ENCODE data around the gene EPB41L3.

The EPB41L3 gene

DNA sequence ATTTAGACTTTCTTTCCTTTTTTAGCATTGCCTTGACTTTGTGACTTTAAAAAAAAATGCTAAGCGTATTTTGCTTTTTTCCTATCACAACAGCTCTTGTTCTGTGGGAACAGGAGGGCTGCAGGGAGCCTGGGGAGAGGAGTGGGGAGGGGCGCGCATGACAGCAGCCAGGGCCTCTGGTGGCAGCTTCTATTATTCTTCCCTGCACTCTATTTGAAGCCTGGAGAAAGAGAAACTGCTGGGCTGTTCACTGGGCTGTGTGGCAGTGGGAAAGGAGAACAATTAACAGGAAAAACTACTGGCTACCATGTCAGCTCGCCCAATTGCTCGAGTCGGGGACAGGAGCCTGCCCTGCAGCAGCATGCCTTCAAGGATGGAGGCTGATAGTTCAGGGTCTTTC lies 129.3 kb downstream of the EPB41L3 start:
- no peak for DNase-seq (ENCODE audit: low read depth)

DNA sequence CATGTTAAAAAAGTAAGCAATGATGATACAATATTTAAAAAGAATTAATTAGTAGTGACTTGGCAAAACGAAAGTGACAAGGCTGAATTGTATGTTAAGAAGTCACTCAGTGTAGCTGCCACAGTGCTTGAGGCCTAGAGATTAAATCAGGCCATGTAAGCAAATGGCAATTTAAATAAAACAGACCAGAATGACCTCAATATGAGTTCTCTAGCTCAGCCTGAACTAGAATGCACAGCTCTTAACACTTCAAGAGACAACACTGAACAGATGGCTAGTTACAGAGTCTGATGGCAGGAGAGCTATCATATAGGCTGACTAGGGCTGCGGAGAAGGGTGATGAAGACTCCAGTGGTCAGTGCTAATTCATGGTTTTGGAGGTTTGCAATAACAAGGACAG lies 130.3 kb downstream of the EPB41L3 start:
- no peak for DNase-seq (ENCODE audit: low read depth)

DNA sequence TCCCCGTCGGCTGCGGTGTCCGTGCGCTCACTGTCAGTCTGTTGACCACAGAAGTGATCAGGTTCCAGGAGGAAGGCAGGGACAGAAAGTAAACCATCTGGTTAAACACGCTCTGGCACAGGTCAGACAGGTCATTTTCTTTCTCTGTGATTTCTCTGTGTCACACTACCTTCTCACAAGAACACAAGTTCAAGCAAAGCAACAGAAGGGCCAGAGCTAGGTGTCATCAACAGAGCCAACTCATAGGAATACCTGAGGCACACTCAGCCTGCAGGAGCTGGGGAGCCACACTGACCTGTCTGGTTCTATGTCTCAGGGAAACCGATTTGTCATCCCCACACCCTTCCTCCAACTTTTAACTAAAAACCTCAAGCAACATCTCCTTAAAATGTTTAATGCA lies 133.2 kb downstream of the EPB41L3 start:
- no peak for DNase-seq (ENCODE audit: low read depth)

DNA sequence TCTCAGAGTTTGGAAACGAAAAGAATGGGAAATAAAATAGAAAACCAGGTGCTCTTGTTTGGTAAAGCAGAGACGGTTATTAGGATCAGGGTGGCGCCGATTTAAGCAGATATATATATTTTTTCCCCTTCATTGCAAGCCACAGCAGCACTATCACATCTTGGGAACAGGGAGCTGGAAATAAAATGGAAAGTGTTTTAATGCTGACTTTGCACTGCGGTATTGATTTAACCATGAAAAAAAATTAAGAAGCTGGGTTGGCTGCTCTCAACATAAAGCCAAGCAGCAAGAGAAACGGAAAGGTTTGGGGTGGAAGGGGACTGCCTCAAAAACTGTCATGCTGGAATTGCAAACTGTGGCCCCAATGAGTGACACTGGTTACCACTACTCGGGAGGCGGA lies 145.5 kb downstream of the EPB41L3 start:
- DNase-seq (ENCODE audit: low read depth), result no peak

DNA sequence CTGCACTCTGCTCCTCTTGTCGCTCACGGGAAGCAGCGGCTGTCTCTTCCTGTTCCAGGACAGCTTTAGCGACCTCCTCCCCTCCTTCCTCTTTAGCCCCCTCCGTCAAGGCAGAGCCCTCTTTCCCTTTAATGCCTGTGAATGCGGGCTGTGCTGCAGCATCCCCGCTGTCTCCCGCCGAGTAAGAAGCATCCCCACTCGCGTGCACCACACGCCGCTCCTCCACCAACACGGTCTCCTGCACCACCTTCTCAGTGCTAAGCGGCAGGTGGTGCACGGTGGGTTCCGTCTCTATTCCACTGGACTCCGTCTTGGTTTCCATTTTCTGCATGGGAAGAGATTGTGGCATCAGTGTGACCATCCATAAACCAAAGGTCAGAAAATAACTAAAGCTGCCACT lies 146.7 kb downstream of the EPB41L3 start:
- DNase-seq (ENCODE audit: low read depth), result no peak

DNA sequence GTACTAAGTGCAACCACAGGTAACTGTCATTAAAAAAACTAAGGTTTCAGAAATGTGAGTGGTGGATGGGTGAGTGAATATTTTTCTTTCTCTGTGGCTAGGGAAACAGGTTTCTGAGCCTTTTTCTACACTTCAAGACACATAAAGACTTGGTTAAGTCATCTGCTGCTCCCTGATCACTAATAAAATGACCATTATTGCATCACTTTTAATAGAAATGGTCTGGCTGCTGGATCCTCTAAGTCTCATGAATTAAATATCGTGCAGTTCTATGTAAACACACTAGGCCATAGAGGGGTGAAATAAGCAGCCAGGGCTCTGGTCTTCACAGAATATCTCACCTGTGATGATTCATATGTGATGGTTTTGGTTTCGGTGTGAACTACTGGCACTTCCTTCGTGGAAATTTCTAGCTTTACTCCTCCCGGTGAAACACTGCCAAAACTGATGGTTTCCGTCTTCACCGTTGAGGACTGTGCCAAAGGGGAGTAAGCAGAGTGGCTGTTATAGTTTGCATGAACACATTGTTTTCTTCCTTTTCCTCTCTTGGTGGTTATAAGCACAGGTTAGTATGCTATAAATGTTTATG lies 147.8 kb downstream of the EPB41L3 start:
- DNase-seq (ENCODE audit: low read depth), result no peak

DNA sequence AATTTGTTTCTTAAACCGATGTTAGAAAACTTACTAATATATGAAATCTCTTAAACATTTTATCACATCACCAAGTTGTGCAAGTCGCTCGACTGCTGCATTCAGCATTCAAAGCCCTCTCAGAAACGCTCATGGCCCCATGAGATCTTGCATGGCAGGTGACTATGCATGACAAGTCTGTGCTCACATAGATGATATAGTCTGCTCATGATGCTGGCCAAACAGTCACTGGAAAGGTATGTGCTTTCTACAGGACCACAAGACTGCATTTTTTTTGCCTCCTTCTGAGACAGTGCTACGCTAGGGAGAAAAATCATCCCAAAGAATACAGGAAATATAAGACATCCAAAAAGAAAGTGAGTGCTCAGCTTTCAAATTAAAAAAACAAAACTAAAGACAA lies 150.0 kb downstream of the EPB41L3 start:
- no peak for DNase-seq (ENCODE audit: low read depth)

DNA sequence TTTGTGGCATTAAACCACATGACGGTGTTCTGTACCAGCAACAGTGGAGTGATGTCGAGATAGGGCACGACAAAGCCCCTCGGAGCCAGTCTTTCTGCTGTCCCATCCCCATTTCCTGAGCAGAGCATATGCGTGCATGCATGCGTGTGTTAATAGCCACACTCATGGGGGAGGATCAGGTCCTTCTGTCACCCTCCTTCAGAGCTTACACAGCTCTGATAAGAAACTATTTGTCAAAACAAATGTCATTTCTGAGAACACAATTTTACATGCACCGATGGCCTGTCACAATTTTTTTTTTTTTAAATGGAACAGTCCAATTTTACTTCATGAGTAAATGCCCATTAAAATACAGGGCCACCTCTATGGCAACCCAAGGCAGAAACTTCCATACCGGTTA lies 152.4 kb downstream of the EPB41L3 start:
- no peak for DNase-seq (ENCODE audit: low read depth)

DNA sequence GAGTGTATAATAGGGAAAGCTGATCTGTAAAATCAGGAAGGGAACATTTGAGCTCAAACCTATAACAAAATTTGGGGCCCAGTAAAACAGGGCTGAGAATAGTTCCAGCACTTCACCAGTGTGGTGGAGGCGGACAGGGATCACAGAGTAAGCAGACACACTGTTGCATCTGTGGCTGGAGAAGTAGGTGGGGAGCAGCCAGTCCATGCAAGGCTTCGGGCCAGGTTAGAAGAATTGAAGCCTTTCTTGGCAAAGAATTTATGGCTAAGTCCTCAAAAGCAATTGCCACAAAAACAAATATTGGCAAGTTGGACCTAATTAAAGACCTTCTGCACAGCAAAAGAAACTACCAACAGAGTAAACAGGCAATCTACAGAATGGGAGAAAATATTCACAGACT lies 154.4 kb downstream of the EPB41L3 start:
- DNase-seq (ENCODE audit: low read depth), result no peak

DNA sequence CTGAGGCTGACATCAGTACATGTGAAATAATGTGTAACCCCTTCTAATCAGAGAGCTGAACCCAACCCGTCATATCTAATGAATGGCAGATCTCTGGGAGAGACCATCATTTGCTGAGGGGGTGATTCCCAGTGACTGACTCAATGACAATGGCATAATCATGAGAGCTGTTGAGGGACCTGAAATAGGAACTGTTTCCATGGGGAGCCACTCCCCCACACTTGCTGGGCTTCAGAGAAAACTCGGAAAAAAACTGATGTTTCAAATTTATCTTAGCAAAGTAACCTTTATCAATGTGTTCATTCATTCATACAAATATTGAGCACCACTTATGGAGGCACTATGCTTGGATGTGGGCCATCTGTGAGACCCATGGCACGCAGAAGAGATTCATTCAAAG lies 154.9 kb downstream of the EPB41L3 start:
- no peak for DNase-seq (ENCODE audit: low read depth)

DNA sequence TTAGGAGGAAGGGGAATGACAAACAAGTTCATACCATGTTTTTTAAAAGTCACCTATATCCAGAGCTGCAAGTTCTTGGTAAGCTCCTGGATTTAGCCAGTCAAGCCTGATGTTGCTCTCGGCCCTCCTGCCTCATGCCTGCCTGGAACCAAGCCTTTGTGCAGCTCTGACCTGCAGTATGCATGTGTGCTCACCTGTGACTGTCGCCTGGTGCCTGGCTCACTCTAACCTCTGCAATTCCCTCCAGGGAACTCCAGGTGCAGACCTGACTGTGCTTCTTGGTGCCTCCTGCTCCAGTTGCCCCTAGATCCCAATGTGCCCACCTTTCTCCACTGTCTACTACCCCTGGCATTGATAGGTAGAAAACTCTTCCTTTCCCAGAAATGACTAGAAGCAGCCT lies 163.2 kb downstream of the EPB41L3 start:
- DNase-seq (ENCODE audit: low read depth), result no peak

DNA sequence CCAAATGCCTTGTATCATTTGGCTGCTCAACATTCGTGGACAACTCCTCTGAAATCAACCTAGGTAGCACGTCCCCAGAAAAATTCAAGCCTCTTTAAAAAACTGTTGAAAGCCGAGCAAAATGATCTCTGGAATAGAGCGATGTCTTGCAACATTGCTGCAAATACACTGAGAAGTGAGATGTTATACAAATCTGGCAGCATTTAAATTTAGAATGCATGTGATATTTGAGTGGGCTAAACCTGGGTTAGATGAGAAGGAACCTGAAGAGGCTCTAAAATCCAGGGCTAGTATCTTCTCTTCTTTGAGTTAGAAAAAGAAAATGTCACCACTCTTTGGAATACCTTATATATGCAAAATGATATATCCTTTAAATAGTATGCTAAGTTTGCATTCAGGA lies 166.8 kb downstream of the EPB41L3 start:
- no peak for DNase-seq (ENCODE audit: low read depth)

DNA sequence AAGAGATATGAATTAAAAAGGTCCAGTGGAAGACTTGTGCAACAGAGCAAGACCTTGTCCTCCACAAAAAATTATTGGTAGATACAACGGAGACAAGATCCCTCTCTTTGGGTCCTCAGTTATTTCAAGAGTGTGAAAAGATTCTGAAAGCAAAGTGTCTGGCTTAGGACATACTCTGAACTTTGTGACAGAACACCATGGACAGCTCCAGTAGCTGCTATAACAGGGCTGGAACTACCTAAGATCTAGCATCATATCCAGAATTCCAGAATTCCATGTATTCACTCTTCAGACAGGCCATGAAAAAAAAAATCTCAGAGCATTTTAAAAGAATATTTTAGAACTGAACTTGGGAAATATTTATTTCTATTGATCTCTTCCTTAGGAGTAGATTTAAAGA lies 173.5 kb downstream of the EPB41L3 start:
- DNase-seq (ENCODE audit: low read depth), result no peak

DNA sequence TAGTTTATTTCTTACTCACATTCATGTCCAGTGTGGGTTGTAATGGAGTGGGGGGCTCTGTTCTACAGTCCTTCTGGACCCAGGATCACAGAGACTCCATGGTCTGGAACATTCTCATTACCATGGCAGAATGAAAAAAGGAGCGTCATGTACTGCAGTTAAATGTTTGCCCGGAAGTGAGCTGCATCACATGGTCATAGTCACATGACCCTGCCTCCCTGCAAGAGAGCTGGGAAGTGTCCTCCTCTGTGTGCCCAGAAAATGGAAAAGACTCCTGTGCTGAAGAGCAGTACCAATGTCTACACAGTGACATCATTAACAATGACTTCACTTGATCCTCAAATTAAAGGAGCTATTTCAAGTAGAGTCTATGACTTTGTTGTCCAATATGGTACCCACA lies 174.3 kb downstream of the EPB41L3 start:
- no peak for DNase-seq (ENCODE audit: low read depth)

DNA sequence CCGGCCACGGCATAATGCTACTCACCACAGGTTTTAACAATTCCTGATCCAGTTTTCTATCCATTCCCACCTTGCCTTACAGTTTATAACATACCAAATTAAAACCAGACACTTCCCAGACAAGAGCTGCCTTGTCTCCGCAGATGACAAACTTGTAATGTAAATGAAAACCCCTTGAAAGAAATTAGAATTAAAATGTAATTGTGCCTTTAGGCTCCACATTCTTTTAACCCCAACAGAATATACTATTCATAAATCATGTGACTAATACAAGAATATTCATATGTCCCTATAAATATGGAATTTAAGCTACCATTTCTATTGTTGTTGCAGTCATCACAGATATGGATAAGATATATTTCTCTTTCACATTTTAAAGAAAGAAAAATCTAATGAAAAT lies 178.4 kb downstream of the EPB41L3 start:
- DNase-seq (ENCODE audit: low read depth), result no peak

DNA sequence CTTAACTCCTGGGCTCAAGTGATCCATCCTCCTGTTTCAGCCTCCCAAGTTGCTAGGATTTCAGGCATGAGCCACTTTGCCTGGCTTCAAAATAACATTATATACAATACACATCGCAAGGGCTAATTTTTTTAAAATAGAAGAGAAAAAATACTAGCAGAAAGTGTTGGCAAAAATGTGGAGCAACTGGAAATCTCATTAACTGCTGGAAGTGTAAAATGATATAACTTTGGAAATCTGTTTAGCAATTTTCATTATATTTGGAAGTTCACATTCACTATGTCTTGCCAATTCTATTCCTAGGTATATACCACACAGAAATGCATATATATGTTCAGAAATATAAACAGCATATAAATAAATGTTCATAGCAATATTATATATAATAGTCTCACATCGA lies 193.2 kb downstream of the EPB41L3 start:
- DNase-seq (ENCODE audit: low read depth), result no peak
